ENCODE data around the gene LHPP.

GRCh38 chr10:124592101-124592500 lies 130.5 kb downstream of the LHPP start:
- TF ChIP-seq CTCF (IDR thresholded peaks at IDR 0.05) (no peak), POLR2A (IDR thresholded peaks at IDR 0.05) (no peak)
